ENCODE results near the gene PPP2R3B.

PPP2R3B gene

DNA sequence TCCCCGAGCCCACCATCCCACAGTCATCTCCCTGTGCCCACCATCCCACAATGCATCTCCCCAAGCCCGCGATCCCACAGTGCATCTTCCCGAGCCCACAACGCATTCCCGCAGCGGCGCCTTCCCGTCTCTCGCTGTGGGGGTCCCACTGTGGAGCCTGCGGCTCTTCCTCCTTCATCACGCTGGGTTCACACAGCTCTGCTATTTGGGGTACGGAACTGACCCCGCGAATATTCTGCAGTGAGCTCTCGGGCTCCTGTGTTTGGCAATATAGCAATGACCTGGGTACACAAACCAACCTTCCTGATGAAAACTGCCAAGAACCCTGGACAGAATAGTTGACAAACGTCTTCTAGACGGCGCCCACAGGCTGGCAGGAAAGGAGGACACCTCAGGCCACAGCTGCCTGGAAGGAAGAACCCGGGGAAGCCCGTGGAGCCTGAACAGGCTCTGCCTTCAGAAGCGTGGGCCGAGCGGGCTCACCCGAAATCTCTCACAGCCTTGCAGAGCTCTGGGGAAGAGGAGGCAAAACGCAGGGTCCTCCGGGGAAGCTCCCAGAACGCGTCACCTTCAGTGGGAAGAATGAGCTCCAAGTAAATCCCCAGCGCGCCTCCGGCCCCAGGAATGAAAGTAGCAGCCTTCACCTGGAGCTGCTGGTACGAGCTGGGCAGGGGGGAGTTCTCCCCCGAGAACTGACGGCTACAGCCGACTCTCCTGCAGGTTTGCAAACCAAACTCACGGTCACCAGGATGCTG is 22.9 kb downstream of the PPP2R3B start:
- Histone ChIP-seq H3K4me3 (ENCODE audit: control insufficient read depth in 1 of 7, extremely low read depth in 1 of 7, insufficient read depth in 4 of 7, low read depth in 2 of 7, low read length in 6 of 7) (no peak overlapping the region), H3K27me3 (replicated peaks in 2 of 5; ENCODE audit: control insufficient read depth in 4 of 5, insufficient read depth in 5 of 5, low read length in 4 of 5) (no peaks in the 10 kb centered on the region), H3K27ac (ENCODE audit: insufficient read depth in 1 of 2, low read depth in 1 of 2, low read length in 2 of 2, poor library complexity in 1 of 2, severe bottlenecking in 2 of 2) (no peak overlapping the region), H3K4me1 (ENCODE audit: control extremely low read depth in 1 of 4, control insufficient read depth in 4 of 4, insufficient read depth in 4 of 4, low read length in 3 of 4) (no peaks in the 10 kb centered on the region), H3K36me3 (ENCODE audit: control insufficient read depth in 4 of 4, insufficient read depth in 4 of 4, low read length in 3 of 4) (peaks cover 7 to 38% (median 19%) of the 10 kb centered on the region in 4 experiments), H3K9me3 (ENCODE audit: control extremely low read depth in 1 of 5, control insufficient read depth in 4 of 5, insufficient read depth in 2 of 5, low read depth in 1 of 5, low read length in 4 of 5) (peaks cover 5 to 45% (median 29%) of the 10 kb centered on the region in 5 experiments)
- ChIA-PET POLR2A (no interaction called here), CTCF (no interaction called here)
- no peak for DNase-seq
- 98% methylated on average over 33 of the region's 37 CpGs for WGBS (ENCODE audit: insufficient coverage)

DNA sequence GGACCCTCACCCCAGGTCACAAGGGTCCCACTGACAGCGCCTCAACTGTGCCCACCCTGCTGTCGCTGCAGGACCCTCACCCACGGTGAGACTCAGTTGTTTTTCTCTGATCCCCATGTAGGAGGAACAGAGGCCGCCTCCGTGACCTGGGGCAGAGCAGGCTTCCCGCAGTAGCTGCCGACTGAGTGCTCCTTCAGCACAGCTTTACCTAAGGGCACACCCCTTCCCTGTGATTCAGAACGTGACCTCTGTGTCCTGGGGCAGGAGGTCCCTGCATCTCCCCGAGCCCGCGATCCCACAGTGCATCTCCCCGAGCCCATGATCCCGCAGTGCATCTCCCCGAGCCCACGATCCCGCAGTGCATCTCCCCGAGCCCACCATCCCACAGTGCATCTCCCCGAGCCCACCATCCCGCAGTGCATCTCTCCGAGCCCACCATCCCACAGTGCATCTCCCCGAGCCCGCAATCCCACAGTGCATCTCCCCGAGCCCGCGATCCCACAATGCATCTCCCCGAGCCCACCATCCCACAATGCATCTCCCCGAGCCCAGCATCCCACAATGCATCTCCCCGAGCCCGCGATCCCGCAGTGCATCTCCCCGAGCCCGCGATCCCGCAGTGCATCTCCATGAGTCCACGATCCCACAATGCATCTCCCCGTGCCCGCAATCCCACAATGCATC is 23.6 kb downstream of the PPP2R3B start:
- POLR2A ChIA-PET: no interaction called here
- 84% methylated on average over 35 of the region's 38 CpGs for WGBS (ENCODE audit: insufficient coverage)

GRCh38 chrX:362351-362750 is 24.4 kb downstream of the PPP2R3B start:
- ChIA-PET POLR2A (no interaction called here), CTCF (no interaction called here)
- Histone ChIP-seq H3K27me3 (replicated peaks in 2 of 5; ENCODE audit: control insufficient read depth in 4 of 5, insufficient read depth in 5 of 5, low read length in 4 of 5) (no peaks in the 10 kb centered on the region), H3K4me1 (ENCODE audit: control extremely low read depth in 1 of 4, control insufficient read depth in 4 of 4, insufficient read depth in 4 of 4, low read length in 3 of 4) (peaks cover 0 to 4% (median 0%) of the 10 kb centered on the region in 4 experiments), H3K9me3 (ENCODE audit: control extremely low read depth in 1 of 5, control insufficient read depth in 4 of 5, insufficient read depth in 2 of 5, low read depth in 1 of 5, low read length in 4 of 5) (peaks cover 5 to 45% (median 29%) of the 10 kb centered on the region in 5 experiments), H3K4me3 (ENCODE audit: control insufficient read depth in 1 of 7, extremely low read depth in 1 of 7, insufficient read depth in 4 of 7, low read depth in 2 of 7, low read length in 6 of 7) (no peak overlapping the region), H3K36me3 (ENCODE audit: control insufficient read depth in 4 of 4, insufficient read depth in 4 of 4, low read length in 3 of 4) (peaks cover 7 to 44% (median 23%) of the 10 kb centered on the region in 4 experiments), H3K27ac (ENCODE audit: insufficient read depth in 1 of 2, low read depth in 1 of 2, low read length in 2 of 2, poor library complexity in 1 of 2, severe bottlenecking in 2 of 2) (no peak overlapping the region)
- DNase-seq: no peak
- WGBS (ENCODE audit: insufficient coverage): 97% methylated on average over 13 of the region's 13 CpGs

More for the DNA sequence above, 23.6 kb downstream of the PPP2R3B start:
- Histone ChIP-seq H3K27me3 (replicated peaks in 2 of 5; ENCODE audit: control insufficient read depth in 4 of 5, insufficient read depth in 5 of 5, low read length in 4 of 5) (no peaks in the 10 kb centered on the region), H3K4me3 (ENCODE audit: control insufficient read depth in 1 of 7, extremely low read depth in 1 of 7, insufficient read depth in 4 of 7, low read depth in 2 of 7, low read length in 6 of 7) (no peak overlapping the region), H3K4me1 (ENCODE audit: control extremely low read depth in 1 of 4, control insufficient read depth in 4 of 4, insufficient read depth in 4 of 4, low read length in 3 of 4) (peaks cover 0 to under 1% (median 0%) of the 10 kb centered on the region in 4 experiments), H3K9me3 (ENCODE audit: control extremely low read depth in 1 of 5, control insufficient read depth in 4 of 5, insufficient read depth in 2 of 5, low read depth in 1 of 5, low read length in 4 of 5) (peaks cover 5 to 45% (median 29%) of the 10 kb centered on the region in 5 experiments), H3K36me3 (ENCODE audit: control insufficient read depth in 4 of 4, insufficient read depth in 4 of 4, low read length in 3 of 4) (peaks cover 7 to 42% (median 21%) of the 10 kb centered on the region in 4 experiments), H3K27ac (ENCODE audit: insufficient read depth in 1 of 2, low read depth in 1 of 2, low read length in 2 of 2, poor library complexity in 1 of 2, severe bottlenecking in 2 of 2) (no peak overlapping the region)
- CTCF ChIA-PET: no interaction called here
- DNase-seq: no peak

DNA sequence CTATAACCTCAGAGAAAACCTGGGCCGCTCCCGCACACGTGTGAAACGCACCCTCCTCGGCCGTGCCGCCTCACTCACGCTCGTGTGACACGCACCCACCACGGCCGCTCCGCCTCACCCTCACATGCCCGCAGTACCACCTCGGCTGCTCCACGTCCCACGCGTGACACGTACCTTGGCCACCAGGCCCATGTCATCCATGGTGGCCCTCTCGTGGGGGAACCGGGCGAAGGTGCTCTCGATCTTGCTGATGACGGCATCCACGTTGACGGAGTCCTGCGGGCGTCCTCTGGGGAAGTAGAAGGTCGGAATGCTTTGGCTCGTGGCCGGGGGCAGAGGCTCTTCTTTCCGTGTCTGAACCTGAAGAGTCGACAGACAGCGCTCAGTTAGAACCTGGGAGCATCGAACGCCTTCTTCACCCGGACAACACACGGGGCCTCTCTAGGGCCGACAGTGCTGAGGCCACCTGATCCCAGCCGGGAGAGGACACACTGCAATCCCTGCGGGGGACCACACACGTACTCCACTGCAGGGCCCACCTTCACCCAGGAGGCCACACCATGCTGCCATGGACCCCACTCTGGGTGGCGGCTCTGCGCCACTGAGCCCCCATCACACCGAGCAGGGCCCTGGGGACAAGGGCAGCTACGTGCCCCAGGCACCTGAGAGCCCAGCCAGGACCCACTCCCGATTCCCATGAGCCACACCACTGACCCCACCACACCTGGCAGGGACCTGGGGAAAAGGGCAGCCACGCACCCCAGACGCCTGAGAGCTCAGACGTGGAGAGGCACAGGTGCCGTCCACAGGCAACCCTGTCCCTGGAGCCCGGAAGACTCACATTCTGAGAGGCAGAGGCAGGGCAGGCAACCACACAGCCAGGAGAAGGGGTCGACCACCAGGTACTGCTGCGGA is 25.2 kb downstream of the PPP2R3B start:
- H3K27ac ChIP-seq (ENCODE audit: insufficient read depth in 1 of 2, low read depth in 1 of 2, low read length in 2 of 2, poor library complexity in 1 of 2, severe bottlenecking in 2 of 2): no peak overlapping the region
- H3K4me3 ChIP-seq (ENCODE audit: control insufficient read depth in 1 of 7, extremely low read depth in 1 of 7, insufficient read depth in 4 of 7, low read depth in 2 of 7, low read length in 6 of 7): no peak overlapping the region
- H3K4me1 ChIP-seq (ENCODE audit: control extremely low read depth in 1 of 4, control insufficient read depth in 4 of 4, insufficient read depth in 4 of 4, low read length in 3 of 4): peaks cover 0 to 7% (median 0%) of the 10 kb centered on the region in 4 experiments
- ChIA-PET POLR2A (no interaction called here), CTCF (no interaction called here)
- no peaks in the 10 kb centered on the region for H3K27me3 ChIP-seq (replicated peaks in 2 of 5; ENCODE audit: control insufficient read depth in 4 of 5, insufficient read depth in 5 of 5, low read length in 4 of 5)
- 97% methylated on average over 51 of the region's 54 CpGs for WGBS (ENCODE audit: insufficient coverage)
- peaks cover 5 to 45% (median 29%) of the 10 kb centered on the region in 5 experiments for H3K9me3 ChIP-seq (ENCODE audit: control extremely low read depth in 1 of 5, control insufficient read depth in 4 of 5, insufficient read depth in 2 of 5, low read depth in 1 of 5, low read length in 4 of 5)
- H3K36me3 ChIP-seq (ENCODE audit: control insufficient read depth in 4 of 4, insufficient read depth in 4 of 4, low read length in 3 of 4): peaks cover 7 to 44% (median 23%) of the 10 kb centered on the region in 4 experiments
- DNase-seq: no peak

DNA sequence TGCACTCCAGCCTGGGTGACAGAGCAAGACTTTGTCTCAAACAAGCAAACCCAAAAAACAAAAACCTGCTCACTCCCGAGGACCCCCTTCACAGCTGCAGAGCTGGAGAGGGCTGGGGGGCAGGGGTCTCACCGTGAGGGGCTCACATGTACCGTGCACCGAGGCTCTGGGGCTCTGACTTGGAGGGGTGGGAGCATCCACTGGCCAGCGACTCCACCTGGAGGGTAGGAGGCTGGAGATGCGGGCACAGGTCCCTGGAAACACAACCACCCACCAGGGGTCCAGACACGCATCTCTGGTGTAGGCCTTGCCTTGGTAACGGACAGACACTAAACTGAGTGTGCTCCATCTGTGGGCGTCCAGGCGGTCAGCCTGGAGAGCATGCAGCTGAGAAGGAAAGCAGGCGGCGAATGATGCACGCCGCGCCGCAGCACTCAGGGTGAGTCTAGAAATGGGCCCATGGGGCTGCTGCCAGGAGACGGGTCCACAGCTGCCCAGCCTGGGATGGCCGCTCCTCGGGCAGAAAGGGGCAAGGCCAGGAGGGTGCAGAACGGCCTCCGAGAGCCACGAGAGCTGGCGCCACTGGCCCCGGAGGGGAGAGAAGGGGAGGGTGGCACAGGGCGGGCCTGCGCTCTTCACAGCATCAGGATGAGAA is 26.1 kb downstream of the PPP2R3B start:
- WGBS (ENCODE audit: insufficient coverage): 95% methylated on average over 23 of the region's 26 CpGs
- no peak for DNase-seq
- Histone ChIP-seq H3K27ac (ENCODE audit: insufficient read depth in 1 of 2, low read depth in 1 of 2, low read length in 2 of 2, poor library complexity in 1 of 2, severe bottlenecking in 2 of 2) (no peak overlapping the region), H3K4me3 (ENCODE audit: control insufficient read depth in 1 of 7, extremely low read depth in 1 of 7, insufficient read depth in 4 of 7, low read depth in 2 of 7, low read length in 6 of 7) (no peak overlapping the region), H3K9me3 (ENCODE audit: control extremely low read depth in 1 of 5, control insufficient read depth in 4 of 5, insufficient read depth in 2 of 5, low read depth in 1 of 5, low read length in 4 of 5) (peaks cover 5 to 45% (median 29%) of the 10 kb centered on the region in 5 experiments), H3K36me3 (ENCODE audit: control insufficient read depth in 4 of 4, insufficient read depth in 4 of 4, low read length in 3 of 4) (peaks cover 7 to 49% (median 25%) of the 10 kb centered on the region in 4 experiments), H3K4me1 (ENCODE audit: control extremely low read depth in 1 of 4, control insufficient read depth in 4 of 4, insufficient read depth in 4 of 4, low read length in 3 of 4) (peaks cover 0 to 7% (median 0%) of the 10 kb centered on the region in 4 experiments), H3K27me3 (replicated peaks in 2 of 5; ENCODE audit: control insufficient read depth in 4 of 5, insufficient read depth in 5 of 5, low read length in 4 of 5) (no peaks in the 10 kb centered on the region)
- CTCF ChIA-PET: no interaction called here
- POLR2A ChIA-PET: no interaction called here

DNA sequence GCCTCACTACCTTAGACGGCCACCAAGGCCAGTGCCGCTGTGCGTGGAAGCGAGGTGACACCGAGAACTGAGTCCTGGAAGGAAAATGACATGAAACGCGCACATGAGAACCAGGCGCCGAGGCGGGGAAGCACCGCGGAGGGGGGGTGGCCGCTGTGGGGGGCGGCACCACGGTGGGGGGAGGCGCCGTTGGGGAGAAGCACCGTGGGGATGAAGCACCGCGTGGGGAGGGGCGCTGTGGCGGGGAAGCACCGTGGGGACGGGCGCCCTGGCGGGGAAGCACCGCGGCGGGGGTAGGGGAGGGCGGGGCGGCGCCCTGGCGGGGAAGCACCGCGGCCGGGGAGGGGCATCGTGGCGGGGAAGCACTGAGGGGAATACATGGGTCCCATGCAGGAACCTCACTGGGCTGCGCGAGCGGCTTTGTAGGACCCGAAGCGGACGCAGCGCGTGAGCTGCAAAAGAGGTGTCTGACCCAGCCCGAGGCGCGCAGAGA is 28.0 kb downstream of the PPP2R3B start:
- Histone ChIP-seq H3K4me3 (ENCODE audit: control insufficient read depth in 1 of 7, extremely low read depth in 1 of 7, insufficient read depth in 4 of 7, low read depth in 2 of 7, low read length in 6 of 7) (no peak overlapping the region), H3K4me1 (ENCODE audit: control extremely low read depth in 1 of 4, control insufficient read depth in 4 of 4, insufficient read depth in 4 of 4, low read length in 3 of 4) (peaks cover 0 to 7% (median 0%) of the 10 kb centered on the region in 4 experiments), H3K27ac (ENCODE audit: insufficient read depth in 1 of 2, low read depth in 1 of 2, low read length in 2 of 2, poor library complexity in 1 of 2, severe bottlenecking in 2 of 2) (no peak overlapping the region), H3K36me3 (ENCODE audit: control insufficient read depth in 4 of 4, insufficient read depth in 4 of 4, low read length in 3 of 4) (peaks cover 7 to 50% (median 25%) of the 10 kb centered on the region in 4 experiments), H3K9me3 (ENCODE audit: control extremely low read depth in 1 of 5, control insufficient read depth in 4 of 5, insufficient read depth in 2 of 5, low read depth in 1 of 5, low read length in 4 of 5) (peaks cover 5 to 45% (median 24%) of the 10 kb centered on the region in 5 experiments), H3K27me3 (replicated peaks in 2 of 5; ENCODE audit: control insufficient read depth in 4 of 5, insufficient read depth in 5 of 5, low read length in 4 of 5) (no peaks in the 10 kb centered on the region)
- DNase-seq: no peak
- ChIA-PET CTCF (no interaction called here), POLR2A (no interaction called here)
- 97% methylated on average over 24 of the region's 49 CpGs for WGBS (ENCODE audit: insufficient coverage)

All from common myeloid progenitor, CD34-positive (primary cell).